IMR-90 (cell line): ENCODE data around the gene SP8. TPM values are rescaled to one million over a fixed set of nuclear protein-coding genes. Genes with fewer than 3 reads are reported as not detected.

Experiments
- ATAC-seq: fragments of 200-7000 bp; cut with Tn5 transposase; 2 replicates; pipeline ENCODE4 v1.9.1; 2020; ENCODE audit warnings: low read depth, mild to moderate bottlenecking, moderate library complexity
- BruUV-seq: library from RNA; stranded (reverse); fragments of 400-500 nt; replicated peaks from 2 replicates; lab custom pipeline; 2021; lab: Mats Ljungman, UMichigan
- CTCF ChIA-PET: fragments of 300-600 bp; formaldehyde crosslinking; extraction: SDS; loops from one replicate; lab custom pipeline; 2021; ENCODE audit warnings: antibody characterized with exemption; lab: Yijun Ruan, JAX
- POLR2A ChIA-PET: fragments of 300-600 bp; sonication (Branson Sonifier 250); formaldehyde crosslinking; loops from one replicate; lab custom pipeline; 2022; ENCODE audit warnings: antibody characterized with exemption; ENCODE audit not compliant: unreplicated experiment; lab: Charles Lee
- DNase-seq: peaks from one replicate; pipeline ENCODE4 v3.0.0; 2013
- H2AFZ ChIP-seq: replicated peaks from 2 replicates; pipeline ENCODE3; 2013; ENCODE audit warnings: low read length, mild to moderate bottlenecking; ENCODE audit not compliant: poor library complexity
- H2AK5ac ChIP-seq: 2 replicates; pipeline ENCODE4 v1.6.1; 2013; ENCODE audit warnings: low read depth, low read length, inconsistent platforms
- H2AK9ac ChIP-seq: replicated peaks from 2 replicates; pipeline ENCODE3; 2013; ENCODE audit warnings: mild to moderate bottlenecking, low read depth, low read length, moderate library complexity; ENCODE audit not compliant: poor library complexity
- H2BK120ac ChIP-seq: 2 replicates; pipeline ENCODE4 v1.6.1; 2013; ENCODE audit warnings: low read depth, low read length, inconsistent platforms
- H2BK15ac ChIP-seq: 3 replicates; pipeline ENCODE4 v1.6.1; 2013; ENCODE audit warnings: low read depth, low read length, inconsistent platforms
- H2BK20ac ChIP-seq: 2 replicates; pipeline ENCODE4 v1.6.1; 2013; ENCODE audit warnings: low read depth, mild to moderate bottlenecking, inconsistent platforms, low read length, moderate library complexity
- H2BK5ac ChIP-seq: 2 replicates; pipeline ENCODE4 v1.6.1; 2013; ENCODE audit warnings: mild to moderate bottlenecking, low read depth, low read length, inconsistent platforms; ENCODE audit not compliant: poor library complexity, severe bottlenecking
- H3K14ac ChIP-seq: replicated peaks from 2 replicates; pipeline ENCODE4 v1.6.1; 2013; ENCODE audit warnings: low read depth, low read length, inconsistent platforms
- H3K18ac ChIP-seq: 2 replicates; pipeline ENCODE4 v1.6.1; 2013; ENCODE audit warnings: low read depth, low read length, control low read depth
- H3K23ac ChIP-seq: 2 replicates; pipeline ENCODE4 v1.6.1; 2013; ENCODE audit warnings: low read depth, low read length, inconsistent platforms
- H3K27ac ChIP-seq: 2 replicates; pipeline ENCODE4 v1.5.1; 2013; ENCODE audit warnings: mild to moderate bottlenecking, control low read depth, low read length; ENCODE audit not compliant: insufficient read depth
- H3K27me3 ChIP-seq: 2 replicates; pipeline ENCODE4 v1.6.1; 2013; ENCODE audit warnings: low read length; ENCODE audit not compliant: control insufficient read depth, insufficient read depth
- H3K36me3 ChIP-seq: 2 replicates; pipeline ENCODE4 v1.6.1; 2013; ENCODE audit warnings: low read length, mixed read lengths; ENCODE audit not compliant: control insufficient read depth, insufficient read depth
- H3K4ac ChIP-seq: 2 replicates; pipeline ENCODE4 v1.6.1; 2013; ENCODE audit warnings: low read depth, low read length, inconsistent platforms
- H3K4me1 ChIP-seq: 2 replicates; pipeline ENCODE4 v1.6.1; 2013; ENCODE audit warnings: low read length, mixed read lengths; ENCODE audit not compliant: control insufficient read depth, insufficient read depth
- H3K4me2 ChIP-seq: 2 replicates; pipeline ENCODE4 v1.6.1; 2013; ENCODE audit warnings: low read depth, mild to moderate bottlenecking, control low read depth, low read length, moderate library complexity
- H3K4me3 ChIP-seq: 2 replicates; pipeline ENCODE4 v1.5.1; 2013; ENCODE audit warnings: low read depth, mild to moderate bottlenecking, control low read depth, low read length, moderate library complexity; ENCODE audit not compliant: insufficient read depth
- H3K56ac ChIP-seq: 2 replicates; pipeline ENCODE4 v1.6.1; 2013; ENCODE audit warnings: low read length, inconsistent platforms; ENCODE audit not compliant: insufficient read depth; ENCODE audit errors: extremely low read depth
- H3K79me1 ChIP-seq, 2 experiments: 2 replicates each; pipeline ENCODE4 v1.6.1; 2013; ENCODE audit warnings: low read length in 2 of 2, inconsistent platforms in 1 of 2, low read depth in 1 of 2
- H3K9ac ChIP-seq: 2 replicates; pipeline ENCODE4 v1.6.1; 2013; ENCODE audit warnings: low read depth, low read length, control low read depth
- H3K9me1 ChIP-seq: 2 replicates; pipeline ENCODE4 v1.6.1; 2013; ENCODE audit warnings: low read length, inconsistent platforms; ENCODE audit not compliant: insufficient read depth
- H3K9me3 ChIP-seq: 2 replicates; pipeline ENCODE4 v1.6.1; 2013; ENCODE audit warnings: low read length; ENCODE audit not compliant: control insufficient read depth, insufficient read depth
- H4K20me1 ChIP-seq: 2 replicates; pipeline ENCODE4 v1.6.1; 2013; ENCODE audit warnings: low read length, inconsistent platforms; ENCODE audit not compliant: insufficient read depth
- H4K5ac ChIP-seq: 2 replicates; pipeline ENCODE4 v1.6.1; 2013; ENCODE audit warnings: mild to moderate bottlenecking, low read depth, low read length, control low read depth
- H4K8ac ChIP-seq, 2 experiments: 2 replicates each; pipeline ENCODE4 v1.6.1; 2013; ENCODE audit warnings: low read depth in 2 of 2, low read length in 2 of 2, control low read depth in 1 of 2, inconsistent platforms in 1 of 2
- H4K91ac ChIP-seq: 2 replicates; pipeline ENCODE4 v1.6.1; 2013; ENCODE audit warnings: low read depth, low read length, inconsistent platforms; ENCODE audit not compliant: insufficient read depth
- CEBPB ChIP-seq: IDR thresholded peaks from 2 replicates; pipeline ENCODE4 v1.6.1; 2012; ENCODE audit warnings: low read depth, low read length, improper control_type of control experiment
- FOS ChIP-seq: fragments of 150-350 bp; IDR thresholded peaks from 2 replicates; pipeline ENCODE4 v1.6.1; 2016; ENCODE audit warnings: low read depth, low read length
- MAFK ChIP-seq: IDR thresholded peaks from 2 replicates; pipeline ENCODE4 v1.6.1; 2012; ENCODE audit warnings: low read depth, low read length, improper control_type of control experiment
- MAZ ChIP-seq: IDR thresholded peaks from 2 replicates; pipeline ENCODE4 v1.6.1; 2012; ENCODE audit warnings: low read depth, mild to moderate bottlenecking, low read length, improper control_type of control experiment, moderate library complexity, borderline replicate concordance
- MXI1 ChIP-seq: IDR thresholded peaks from 2 replicates; pipeline ENCODE4 v1.6.1; 2012; ENCODE audit warnings: low read depth, mild to moderate bottlenecking, low read length, moderate library complexity, borderline replicate concordance
- NFE2L2 ChIP-seq: fragments of 150-350 bp; IDR thresholded peaks from 2 replicates; pipeline ENCODE4 v1.6.1; 2016; ENCODE audit warnings: low read depth, mild to moderate bottlenecking, low read length
- POLR2A ChIP-seq: IDR thresholded peaks from 2 replicates; pipeline ENCODE4 v1.6.1; 2012; ENCODE audit warnings: mild to moderate bottlenecking, low read depth, low read length
- RAD21 ChIP-seq: IDR thresholded peaks from 2 replicates; pipeline ENCODE4 v1.6.1; 2012; ENCODE audit warnings: low read length, improper control_type of control experiment
- RFX5 ChIP-seq: IDR thresholded peaks from 2 replicates; pipeline ENCODE4 v1.8.0; 2012; ENCODE audit warnings: low read depth, mild to moderate bottlenecking, low read length, moderate library complexity
- SMC3 ChIP-seq: fragments of 150-350 bp; IDR thresholded peaks from 2 replicates; pipeline ENCODE4 v1.6.1; 2016; ENCODE audit warnings: low read depth, mild to moderate bottlenecking, antibody characterized with exemption, low read length, moderate library complexity
- WGBS, 2 experiments: methylation state at CpG; one replicate each; pipeline versions ENCODE4 v1.1.5 to v1.1.7; 2013; ENCODE audit warnings: missing lambda C conversion rate in 2 of 2; ENCODE audit not compliant: insufficient read length in 1 of 2; ENCODE audit errors: extremely low coverage in 2 of 2; 5-methylcytosine and 5-hydroxymethylcytosine counted together
- dilution Hi-C: fragments of 300-500 bp; cut with HindIII; formaldehyde crosslinking; loops from one replicate; pipeline ENCODE4 v1.14.3; 2018; ENCODE audit warnings: low sequenced_read_pairs; ENCODE audit not compliant: unreplicated experiment
- in situ Hi-C: fragments of 300-500 bp; cut with MboI; formaldehyde crosslinking; loops from 3 replicates; pipeline ENCODE4 v1.14.3; 2019; ENCODE audit warnings: low sequenced_read_pairs, inconsistent platforms, mixed read lengths
- intact Hi-C: fragments of 100-400 bp; cut with micrococcal nuclease; formaldehyde crosslinking; loops from 2 replicates; pipeline ENCODE4 v1.10.0; 2022
- polyA plus RNA-seq, 3 experiments: library from polyadenylated mRNA; depleted of rRNA; stranded (reverse); fragments of >200 nt; gene quantifications; 2 replicates each; pipeline ENCODE4 v1.2.3, GENCODE V29; 2012; ENCODE audit warnings: low replicate concordance in 1 of 3
- total RNA-seq: library from RNA; depleted of rRNA; stranded (reverse); fragments of >200 nt; gene quantifications from 2 replicates; pipeline ENCODE4 v1.2.3, GENCODE V29; 2012
- TF ChIP-seq, protein P1 (sequence below): fragments of 150-350 bp; IDR thresholded peaks from 2 replicates; pipeline ENCODE4 v1.6.1; 2017; ENCODE audit warnings: mild to moderate bottlenecking, antibody characterized with exemption, low read length, low read depth
- TF ChIP-seq, protein P2 (sequence below): conservative IDR thresholded peaks from 2 replicates; pipeline ENCODE4 v1.5.1; 2012; ENCODE audit warnings: mild to moderate bottlenecking, low read depth, low read length, improper control_type of control experiment

Gene SP8
- total and polyA plus RNA-seq, 2 of the 4 experiments (the other 2 are of a cell fraction), result not detected

DNA sequence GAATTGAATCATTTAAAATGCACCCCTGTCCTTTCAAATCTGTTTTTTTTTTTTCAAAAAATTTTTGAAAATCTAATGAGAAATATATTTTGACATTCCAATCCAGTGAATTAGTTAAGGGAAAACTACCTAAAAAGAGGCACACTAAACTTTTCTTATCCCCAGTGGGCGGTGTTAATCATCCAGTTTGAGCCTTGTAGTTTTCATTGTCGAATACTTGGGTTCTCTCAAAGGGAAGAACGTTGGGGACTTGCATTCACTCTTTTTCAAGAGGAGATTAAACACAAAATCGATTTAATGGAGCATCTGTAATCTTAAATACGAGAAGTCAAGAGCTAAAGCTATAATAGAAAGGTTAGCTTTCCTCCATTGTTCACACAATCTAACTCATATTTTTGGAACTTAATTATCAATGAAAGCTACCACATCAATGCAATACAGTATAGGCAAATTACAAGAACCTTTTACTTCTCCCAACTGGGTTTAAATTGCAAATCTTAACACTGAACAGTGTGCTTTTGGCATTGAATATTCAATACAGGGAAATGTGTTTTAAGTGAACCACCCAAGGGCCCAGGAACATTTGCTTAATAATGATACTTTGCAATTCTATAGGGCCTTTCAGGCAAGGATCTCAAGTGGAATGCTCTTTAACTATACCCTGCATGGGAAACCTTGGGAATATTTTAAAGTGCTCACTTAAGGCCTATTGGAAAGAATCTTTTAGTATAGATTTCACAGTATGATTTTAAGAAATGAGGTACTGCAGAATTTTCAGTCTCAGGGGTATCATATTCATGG is 13.1 kb upstream of the SP8 start:
- Histone ChIP-seq H3K56ac (no peak overlapping the region), H4K5ac (no peak overlapping the region), H3K36me3 (no peaks in the 10 kb centered on the region), H3K27me3 (peaks cover 33% of the 10 kb centered on the region), H3K27ac (no peak overlapping the region), H4K8ac (no peak overlapping the region), H2AFZ (no peak overlapping the region), H3K14ac (no peak overlapping the region), H3K4me2 (no peak overlapping the region), H3K9me1 (no peaks in the 10 kb centered on the region), H2AK9ac (no peak overlapping the region), H3K9me3 (0 out of 2 replicates have a peak, but pooled peaks cover 2% of the 10 kb centered on the region), H3K18ac (no peak overlapping the region), H2AK5ac (no peak overlapping the region), H3K23ac (no peak overlapping the region), H3K9ac (no peak overlapping the region), H3K79me1 (no peaks in the 10 kb centered on the region), H4K91ac (no peak overlapping the region), H2BK15ac (no peak overlapping the region), H2BK5ac (no peak overlapping the region), H2BK20ac (no peak overlapping the region), H3K4ac (no peak overlapping the region), H3K4me1 (peaks cover 4% of the 10 kb centered on the region; the same call in 1 of the 2 replicates), H4K20me1 (no peaks in the 10 kb centered on the region), H2BK120ac (no peak overlapping the region), H3K4me3 (no peak overlapping the region)
- in situ Hi-C loops (no loop called here), dilution Hi-C loops (no loop called here), intact Hi-C loops (no loop called here)
- ChIA-PET CTCF (no interaction called here), POLR2A (no interaction called here)
- no CpG with 5 or more reads among the region's 5 CpGs for WGBS, 2 experiments
- DNase-seq, result no peak
- no peak for ATAC-seq
- BruUV-seq, result no TSS peak
- TF ChIP-seq MAFK (no peak), RFX5 (no peak), POLR2A (no peak), CEBPB (no peak), FOS (no peak), MXI1 (no peak), RAD21 (no peak), NFE2L2 (no peak), MAZ (no peak), SMC3 (no peak)
- TF ChIP-seq, protein P1, sequence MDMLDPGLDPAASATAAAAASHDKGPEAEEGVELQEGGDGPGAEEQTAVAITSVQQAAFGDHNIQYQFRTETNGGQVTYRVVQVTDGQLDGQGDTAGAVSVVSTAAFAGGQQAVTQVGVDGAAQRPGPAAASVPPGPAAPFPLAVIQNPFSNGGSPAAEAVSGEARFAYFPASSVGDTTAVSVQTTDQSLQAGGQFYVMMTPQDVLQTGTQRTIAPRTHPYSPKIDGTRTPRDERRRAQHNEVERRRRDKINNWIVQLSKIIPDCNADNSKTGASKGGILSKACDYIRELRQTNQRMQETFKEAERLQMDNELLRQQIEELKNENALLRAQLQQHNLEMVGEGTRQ, result no peak
- TF ChIP-seq, protein P2, sequence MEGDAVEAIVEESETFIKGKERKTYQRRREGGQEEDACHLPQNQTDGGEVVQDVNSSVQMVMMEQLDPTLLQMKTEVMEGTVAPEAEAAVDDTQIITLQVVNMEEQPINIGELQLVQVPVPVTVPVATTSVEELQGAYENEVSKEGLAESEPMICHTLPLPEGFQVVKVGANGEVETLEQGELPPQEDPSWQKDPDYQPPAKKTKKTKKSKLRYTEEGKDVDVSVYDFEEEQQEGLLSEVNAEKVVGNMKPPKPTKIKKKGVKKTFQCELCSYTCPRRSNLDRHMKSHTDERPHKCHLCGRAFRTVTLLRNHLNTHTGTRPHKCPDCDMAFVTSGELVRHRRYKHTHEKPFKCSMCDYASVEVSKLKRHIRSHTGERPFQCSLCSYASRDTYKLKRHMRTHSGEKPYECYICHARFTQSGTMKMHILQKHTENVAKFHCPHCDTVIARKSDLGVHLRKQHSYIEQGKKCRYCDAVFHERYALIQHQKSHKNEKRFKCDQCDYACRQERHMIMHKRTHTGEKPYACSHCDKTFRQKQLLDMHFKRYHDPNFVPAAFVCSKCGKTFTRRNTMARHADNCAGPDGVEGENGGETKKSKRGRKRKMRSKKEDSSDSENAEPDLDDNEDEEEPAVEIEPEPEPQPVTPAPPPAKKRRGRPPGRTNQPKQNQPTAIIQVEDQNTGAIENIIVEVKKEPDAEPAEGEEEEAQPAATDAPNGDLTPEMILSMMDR, result no peak
